ENCODE measurements around the gene JMJD8.

JMJD8 gene

GRCh38 chr16:684071-684794 lies at the start of gene JMJD8:
Gene JMJD8 (minus strand): TSS chr16:684334. CDS start chr16:684319, 15 bp downstream.
- H3K4me3 ChIP-seq (ENCODE audit: control insufficient read depth, low read depth, low read length): peak within 1 kb of the TSS; percentile 52
- DNase-seq (ENCODE audit: low read depth): peak; percentile 91
- no peak for TF ChIP-seq CTCF (conservative IDR thresholded peaks at IDR 0.05; ENCODE audit: control insufficient read depth, insufficient read depth, low read depth, low read length)

GRCh38 chr16:733382-734207 lies 49.5 kb upstream of the JMJD8 start:
- TF ChIP-seq CTCF (conservative IDR thresholded peaks at IDR 0.05; ENCODE audit: control insufficient read depth, insufficient read depth, low read depth, low read length): no peak
- DNase-seq (ENCODE audit: low read depth): no peak
- H3K4me3 ChIP-seq (ENCODE audit: control insufficient read depth, low read depth, low read length): no peak overlapping the region

GRCh38 chr16:732936-733335 lies 48.8 kb upstream of the JMJD8 start:
- no peak for DNase-seq (ENCODE audit: low read depth)
- no peak for TF ChIP-seq CTCF (conservative IDR thresholded peaks at IDR 0.05; ENCODE audit: control insufficient read depth, insufficient read depth, low read depth, low read length)
- H3K4me3 ChIP-seq (ENCODE audit: control insufficient read depth, low read depth, low read length): no peak overlapping the region

GRCh38 chr16:732332-732731 lies 48.2 kb upstream of the JMJD8 start:
- TF ChIP-seq CTCF (conservative IDR thresholded peaks at IDR 0.05; ENCODE audit: control insufficient read depth, insufficient read depth, low read depth, low read length): no peak
- DNase-seq (ENCODE audit: low read depth): no peak
- no peak overlapping the region for H3K4me3 ChIP-seq (ENCODE audit: control insufficient read depth, low read depth, low read length)

GRCh38 chr16:730666-731509 lies 46.8 kb upstream of the JMJD8 start:
- no peak for DNase-seq (ENCODE audit: low read depth)
- TF ChIP-seq CTCF (conservative IDR thresholded peaks at IDR 0.05; ENCODE audit: control insufficient read depth, insufficient read depth, low read depth, low read length): no peak
- no peak overlapping the region for H3K4me3 ChIP-seq (ENCODE audit: control insufficient read depth, low read depth, low read length)
